Loucy (cell line): ENCODE measurements around the gene MPPED2.

Experiments used
- H2AFZ ChIP-seq: fragments of 200-600 bp; sonication (generic); 2 replicates; pipeline ENCODE4 v1.6.0; 2016; ENCODE audit warnings: antibody characterized with exemption, mild to moderate bottlenecking, low read length, moderate library complexity
- H3F3A ChIP-seq: fragments of 200-600 bp; 2 replicates; pipeline ENCODE4 v1.6.0; 2016; ENCODE audit warnings: antibody characterized with exemption, low read depth, mild to moderate bottlenecking
- H3K27me3 ChIP-seq: fragments of 200-600 bp; sonication (generic); 2 replicates; pipeline ENCODE4 v1.6.1; 2014; ENCODE audit warnings: low read length, mild to moderate bottlenecking; ENCODE audit not compliant: insufficient read depth, poor library complexity, severe bottlenecking
- H3K36me3 ChIP-seq: fragments of 200-600 bp; sonication (generic); 2 replicates; pipeline ENCODE4 v1.6.1; 2016; ENCODE audit warnings: low read length; ENCODE audit not compliant: insufficient read depth
- H3K4me1 ChIP-seq: fragments of 200-600 bp; sonication (generic); 2 replicates; pipeline ENCODE4 v1.5.1; 2014; ENCODE audit warnings: low read length, mild to moderate bottlenecking; ENCODE audit not compliant: insufficient read depth, poor library complexity, severe bottlenecking
- H3K4me2 ChIP-seq: fragments of 200-600 bp; sonication (generic); 2 replicates; pipeline ENCODE4 v1.6.0; 2014; ENCODE audit warnings: antibody characterized with exemption, low read length, low read depth, mild to moderate bottlenecking; ENCODE audit not compliant: poor library complexity, severe bottlenecking
- H3K4me3 ChIP-seq: fragments of 200-600 bp; sonication (generic); 2 replicates; pipeline ENCODE4 v1.5.1; 2014; ENCODE audit warnings: low read length, mild to moderate bottlenecking, mixed read lengths; ENCODE audit not compliant: poor library complexity, severe bottlenecking
- H3K79me2 ChIP-seq: fragments of 200-600 bp; sonication (generic); 2 replicates; pipeline ENCODE4 v1.6.1; 2014; ENCODE audit warnings: low read length; ENCODE audit not compliant: insufficient read depth
- H3K9ac ChIP-seq: fragments of 200-600 bp; sonication (generic); 2 replicates; pipeline ENCODE4 v1.6.0; 2014; ENCODE audit warnings: mild to moderate bottlenecking, low read depth, low read length, moderate library complexity; ENCODE audit not compliant: poor library complexity, severe bottlenecking
- H3K9me2 ChIP-seq: fragments of 200-600 bp; sonication (generic); replicated peaks from 2 replicates; pipeline ENCODE4 v1.6.1; 2016; ENCODE audit warnings: low read depth, low read length, mixed read lengths
- H3K9me3 ChIP-seq: fragments of 200-600 bp; sonication (generic); 2 replicates; pipeline ENCODE4 v1.6.1; 2014; ENCODE audit warnings: mild to moderate bottlenecking, antibody characterized with exemption, low read length, low read depth; ENCODE audit not compliant: insufficient read depth
- H4K20me1 ChIP-seq: fragments of 200-600 bp; sonication (generic); 2 replicates; pipeline ENCODE4 v1.6.0; 2014; ENCODE audit warnings: antibody characterized with exemption, low read length, mild to moderate bottlenecking; ENCODE audit not compliant: insufficient read depth, poor library complexity, severe bottlenecking
- CTCF ChIP-seq: fragments of 200-600 bp; sonication (generic); conservative IDR thresholded peaks from 2 replicates; pipeline ENCODE4 v1.5.1; 2014; ENCODE audit warnings: mild to moderate bottlenecking, antibody characterized with exemption, low read length
- EZH2phosphoT487 ChIP-seq: fragments of 200-600 bp; IDR thresholded peaks from 2 replicates; pipeline ENCODE4 v1.6.1; 2018; ENCODE audit warnings: antibody characterized with exemption, mild to moderate bottlenecking, moderate library complexity, borderline replicate concordance

The MPPED2 gene

GRCh38 chr11:30586251-30587144 lies at the start of gene MPPED2:
MPPED2 (minus strand) TSS chr11:30586353; CDS start chr11:30580373, 5,980 bp downstream.
- Histone ChIP-seq H3K4me1 (no peaks in the 10 kb centered on the region), H2AFZ (no peak within 1 kb of the TSS), H3K9me3 (no peaks in the 10 kb centered on the region), H3K9me2 (no peaks in the 10 kb centered on the region), H4K20me1 (no peaks in the 10 kb centered on the region), H3K9ac (no peak within 1 kb of the TSS), H3K4me2 (no peak within 1 kb of the TSS), H3K4me3 (no peak within 1 kb of the TSS), H3F3A (no peaks in the 10 kb centered on the region), H3K79me2 (no peaks in the 10 kb centered on the region), H3K36me3 (no peaks in the 10 kb centered on the region), H3K27me3 (no peaks in the 10 kb centered on the region)
- no peak for TF ChIP-seq CTCF
- no peak for TF ChIP-seq EZH2phosphoT487

GRCh38 chr11:30635401-30635989 lies 49.3 kb upstream of the MPPED2 start:
- Histone ChIP-seq H3K9ac (no peak overlapping the region), H2AFZ (no peak overlapping the region), H3K4me1 (no peaks in the 10 kb centered on the region), H3K36me3 (no peaks in the 10 kb centered on the region), H3K27me3 (no peaks in the 10 kb centered on the region), H3K9me2 (no peaks in the 10 kb centered on the region), H3K79me2 (no peaks in the 10 kb centered on the region), H3K4me3 (no peak overlapping the region), H3F3A (no peaks in the 10 kb centered on the region), H4K20me1 (no peaks in the 10 kb centered on the region), H3K9me3 (no peaks in the 10 kb centered on the region), H3K4me2 (no peak overlapping the region)
- TF ChIP-seq EZH2phosphoT487, result no peak

GRCh38 chr11:30631148-30631547 lies 45.0 kb upstream of the MPPED2 start:
- H3K79me2 ChIP-seq, result no peaks in the 10 kb centered on the region
- H3K9ac ChIP-seq, result no peak overlapping the region
- H3K9me3 ChIP-seq, result no peaks in the 10 kb centered on the region
- H3K4me1 ChIP-seq, result no peaks in the 10 kb centered on the region
- no peaks in the 10 kb centered on the region for H3F3A ChIP-seq
- H3K4me3 ChIP-seq, result no peak overlapping the region
- no peaks in the 10 kb centered on the region for H3K36me3 ChIP-seq
- no peaks in the 10 kb centered on the region for H4K20me1 ChIP-seq
- H3K27me3 ChIP-seq, result no peaks in the 10 kb centered on the region
- H2AFZ ChIP-seq, result no peak overlapping the region
- no peak for TF ChIP-seq CTCF
- no peak for TF ChIP-seq EZH2phosphoT487
- H3K4me2 ChIP-seq, result no peak overlapping the region
- no peaks in the 10 kb centered on the region for H3K9me2 ChIP-seq
